GM12872 (cell line): ENCODE results near the gene MAG.

Experiments
- TF ChIP-seq, protein P1 (sequence below): IDR thresholded peaks from 3 replicates; pipeline ENCODE4 v1.5.1; 2011; ENCODE audit warnings: low read depth, mild to moderate bottlenecking, low read length, moderate library complexity; ENCODE audit not compliant: insufficient read depth

MAG gene

DNA sequence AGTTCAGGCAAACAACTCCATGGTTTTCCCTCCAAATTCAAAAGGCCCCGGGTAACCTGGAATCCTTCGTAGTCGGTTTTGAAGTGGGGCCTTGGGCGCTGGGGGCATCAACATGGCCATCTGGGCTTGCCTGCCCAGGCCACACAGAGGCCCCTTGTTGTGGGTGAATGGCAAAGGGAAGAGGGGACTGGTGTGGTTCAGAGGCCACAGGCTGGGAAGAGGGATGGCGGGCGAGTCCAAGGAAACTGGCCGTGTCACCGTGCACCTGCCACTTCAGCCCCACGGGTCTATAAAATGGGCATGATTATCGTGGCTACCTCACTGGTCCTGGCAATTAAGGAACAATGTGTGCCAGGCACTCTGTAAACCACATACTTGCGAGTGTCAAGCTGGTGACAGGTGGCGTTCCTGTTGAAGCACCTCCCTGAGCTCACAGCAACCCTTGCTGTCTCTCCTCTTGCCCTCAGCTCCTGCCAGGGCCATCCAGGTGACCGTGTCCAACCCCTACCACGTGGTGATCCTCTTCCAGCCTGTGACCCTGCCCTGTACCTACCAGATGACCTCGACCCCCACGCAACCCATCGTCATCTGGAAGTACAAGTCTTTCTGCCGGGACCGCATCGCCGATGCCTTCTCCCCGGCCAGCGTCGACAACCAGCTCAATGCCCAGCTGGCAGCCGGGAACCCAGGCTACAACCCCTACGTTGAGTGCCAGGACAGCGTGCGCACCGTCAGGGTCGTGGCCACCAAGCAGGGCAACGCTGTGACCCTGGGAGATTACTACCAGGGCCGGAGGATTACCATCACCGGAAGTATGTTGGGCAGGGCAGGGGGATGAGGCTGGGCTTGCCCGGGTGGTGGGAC, 41.9 kb upstream of the MAG start:
- TF ChIP-seq, protein P1, sequence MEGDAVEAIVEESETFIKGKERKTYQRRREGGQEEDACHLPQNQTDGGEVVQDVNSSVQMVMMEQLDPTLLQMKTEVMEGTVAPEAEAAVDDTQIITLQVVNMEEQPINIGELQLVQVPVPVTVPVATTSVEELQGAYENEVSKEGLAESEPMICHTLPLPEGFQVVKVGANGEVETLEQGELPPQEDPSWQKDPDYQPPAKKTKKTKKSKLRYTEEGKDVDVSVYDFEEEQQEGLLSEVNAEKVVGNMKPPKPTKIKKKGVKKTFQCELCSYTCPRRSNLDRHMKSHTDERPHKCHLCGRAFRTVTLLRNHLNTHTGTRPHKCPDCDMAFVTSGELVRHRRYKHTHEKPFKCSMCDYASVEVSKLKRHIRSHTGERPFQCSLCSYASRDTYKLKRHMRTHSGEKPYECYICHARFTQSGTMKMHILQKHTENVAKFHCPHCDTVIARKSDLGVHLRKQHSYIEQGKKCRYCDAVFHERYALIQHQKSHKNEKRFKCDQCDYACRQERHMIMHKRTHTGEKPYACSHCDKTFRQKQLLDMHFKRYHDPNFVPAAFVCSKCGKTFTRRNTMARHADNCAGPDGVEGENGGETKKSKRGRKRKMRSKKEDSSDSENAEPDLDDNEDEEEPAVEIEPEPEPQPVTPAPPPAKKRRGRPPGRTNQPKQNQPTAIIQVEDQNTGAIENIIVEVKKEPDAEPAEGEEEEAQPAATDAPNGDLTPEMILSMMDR, result no peak

DNA sequence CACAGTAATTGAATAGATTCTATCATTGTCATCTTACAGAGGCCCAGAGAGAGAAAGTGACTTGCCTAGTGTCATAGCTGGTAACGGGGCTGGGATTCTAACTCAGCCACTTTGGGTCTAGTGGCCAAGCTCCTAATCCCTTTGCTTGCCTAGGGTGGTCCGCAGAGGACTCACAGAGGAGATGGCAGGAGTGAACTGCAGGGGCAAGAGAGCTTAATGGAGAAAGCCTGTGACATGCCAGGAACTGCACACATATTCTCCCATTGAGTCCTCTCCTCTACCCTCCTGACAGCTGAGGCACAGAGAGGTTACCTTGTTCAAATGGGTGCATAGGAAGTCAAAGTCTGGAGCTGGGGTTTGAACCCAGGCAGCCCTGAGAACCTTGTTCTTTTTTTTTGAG, 40.5 kb upstream of the MAG start:
- TF ChIP-seq, protein P1, result no peak

DNA sequence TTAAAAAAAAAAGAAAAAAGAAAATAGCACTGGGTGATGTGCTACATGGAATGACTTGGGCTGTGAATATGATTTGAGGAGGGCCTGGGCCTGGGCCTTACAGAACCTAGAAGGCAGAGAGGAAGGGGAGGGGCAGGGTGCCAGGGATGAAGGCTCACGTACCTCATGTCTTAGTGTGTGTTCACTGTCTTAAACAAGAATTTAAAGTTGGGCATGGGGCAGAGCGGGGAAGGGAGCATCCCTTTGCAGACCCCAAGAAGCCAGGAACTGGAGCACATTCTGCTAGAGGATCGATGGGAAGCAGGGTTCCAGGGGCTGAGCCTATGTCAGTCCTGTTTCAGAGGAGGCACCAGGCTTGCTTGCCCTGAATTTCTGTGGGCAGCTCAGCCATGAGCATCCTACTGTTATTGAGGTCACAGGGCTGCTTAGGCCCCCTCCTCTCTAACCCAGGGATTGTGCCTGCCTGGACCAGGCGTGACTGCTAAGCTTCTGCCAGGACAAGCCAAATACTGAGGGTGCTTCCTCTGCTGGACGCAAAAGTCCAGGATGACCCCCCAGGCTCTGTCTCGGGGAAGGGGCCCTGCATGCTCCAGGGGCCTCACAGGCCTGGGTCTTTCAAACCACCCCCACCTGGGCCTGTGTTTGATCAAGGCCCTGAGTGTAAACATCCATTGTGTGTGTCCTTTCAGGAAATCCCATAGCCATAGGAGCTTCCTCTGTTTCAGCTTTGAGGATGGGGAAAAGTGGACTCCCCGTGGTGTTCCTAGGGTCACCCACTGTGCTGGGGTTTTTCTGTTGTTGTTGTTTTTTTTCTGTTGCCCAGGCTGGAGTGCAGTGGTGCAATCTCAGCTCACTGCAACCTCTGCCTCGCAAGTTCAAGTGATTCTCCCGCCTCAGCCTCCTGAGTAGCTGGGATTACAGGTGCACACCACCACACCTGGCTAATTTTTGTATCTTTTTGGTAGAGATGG, 38.4 kb upstream of the MAG start:
- TF ChIP-seq, protein P1, result no peak

DNA sequence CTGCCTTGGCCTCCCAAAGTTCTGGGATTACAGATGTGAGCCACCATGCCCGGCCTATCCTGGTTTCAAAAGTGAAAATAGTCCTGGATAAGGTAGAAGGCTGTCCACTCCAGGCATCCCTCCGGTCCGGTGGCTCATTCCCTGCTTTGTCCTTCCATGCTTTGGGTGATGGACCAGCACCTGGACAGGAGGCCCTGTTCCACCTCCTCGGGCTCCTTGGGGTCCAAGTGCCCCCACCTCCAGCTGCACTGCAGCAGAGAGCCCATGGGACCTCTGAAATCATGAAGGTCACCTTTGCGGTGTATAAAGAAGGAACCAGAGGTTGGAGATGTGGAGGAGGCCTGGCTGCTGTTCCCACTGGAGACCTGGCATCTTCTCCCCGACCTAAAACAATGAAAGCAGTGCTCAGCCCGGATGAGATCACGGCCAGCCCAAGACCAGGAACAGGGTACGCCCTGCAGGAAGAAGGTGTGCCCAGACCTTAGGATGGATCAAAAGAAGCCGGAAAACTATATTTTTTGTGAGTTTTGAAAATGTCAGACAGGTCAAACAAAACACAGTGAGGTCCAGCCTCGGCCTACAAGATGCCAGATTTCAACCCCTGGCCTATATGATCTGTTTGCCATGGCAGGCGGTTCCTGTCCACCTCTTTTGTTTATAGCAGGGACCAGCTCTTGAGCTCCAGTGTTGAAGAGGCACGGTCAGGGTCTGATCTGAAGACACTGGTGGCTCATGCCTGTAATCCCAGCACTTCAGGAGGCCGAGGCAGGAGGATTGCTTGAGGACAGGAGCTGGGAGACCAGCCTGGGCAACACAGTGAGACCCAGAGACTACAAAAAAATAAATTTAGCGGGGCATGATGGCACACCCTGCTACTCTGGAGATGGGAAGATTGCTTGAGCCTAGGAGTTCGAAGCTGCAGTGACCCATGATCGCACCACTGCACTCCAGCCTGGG, 37.3 kb upstream of the MAG start:
- TF ChIP-seq, protein P1, result no peak

DNA sequence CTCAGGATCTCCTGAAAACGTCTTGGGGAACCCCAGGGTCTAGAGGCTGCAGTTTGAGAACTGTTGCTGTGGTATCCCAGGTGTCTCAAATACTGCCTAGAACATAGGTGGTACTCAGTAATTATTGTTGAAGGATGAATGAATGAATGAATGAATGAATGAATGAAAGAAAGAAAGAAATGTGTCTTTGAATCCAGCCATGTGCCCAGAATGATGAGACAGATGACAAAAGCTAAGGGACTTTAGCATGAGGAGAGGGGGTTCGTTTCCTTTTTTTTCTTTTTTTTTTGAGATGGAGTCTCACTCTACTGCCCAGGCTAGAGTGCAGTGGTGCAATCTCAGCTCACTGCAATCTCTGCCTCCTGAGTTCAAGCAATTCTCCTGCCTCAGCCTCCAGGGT, 35.4 kb upstream of the MAG start:
- TF ChIP-seq, protein P1, result no peak

DNA sequence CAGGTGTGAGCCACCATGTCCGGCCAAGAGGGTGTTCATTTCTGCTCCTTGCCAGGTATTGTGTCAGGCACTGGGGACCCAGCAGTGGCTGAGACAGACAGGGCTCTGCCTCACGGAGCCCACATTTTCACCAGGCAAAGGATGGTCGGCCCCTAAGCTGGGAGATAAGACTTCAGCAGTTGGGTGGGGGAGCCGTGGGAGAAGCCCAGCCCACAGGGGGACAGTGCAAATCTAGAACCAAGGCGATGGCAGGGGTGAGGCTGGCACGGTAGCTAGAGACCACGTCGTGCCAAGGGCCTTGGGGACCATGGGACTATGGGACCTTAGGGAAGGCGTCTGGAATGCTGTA, 34.9 kb upstream of the MAG start:
- TF ChIP-seq, protein P1, result no peak
